Right lobe of liver (tissue), 6 donors: Measurements from ENCODE around the gene PLXNA2. TPM values are rescaled to one million over a fixed set of nuclear protein-coding genes. Genes with fewer than 3 reads are reported as not detected.

Source experiments
- ATAC-seq, 4 donors: fragments of 200-7000 bp; cut with Tn5 transposase; one replicate each; pipeline ENCODE4 v1.9.1; 2020; ENCODE audit warnings: mild to moderate bottlenecking in 4 of 4, moderate library complexity in 4 of 4
- DNase-seq, 3 donors: peaks; one replicate each; pipeline ENCODE4 v3.0.0-alpha.2; 2020
- H3K27ac ChIP-seq, 3 donors: fragments of 200-600 bp; one replicate each; pipeline ENCODE4 v1.8.0; 2022
- H3K27me3 ChIP-seq, 2 donors: fragments of 200-600 bp; one replicate each; pipeline ENCODE4 v1.8.0; 2022
- H3K36me3 ChIP-seq, 4 donors: fragments of 200-600 bp; sonication (generic) in 1 of 4; one replicate each; pipeline versions ENCODE4 v1.5.1 to v1.8.0; 2017 to 2022; ENCODE audit warnings: control low read depth in 1 of 4
- H3K4me1 ChIP-seq, 4 donors: fragments of 200-600 bp; sonication (generic) in 1 of 4; one replicate each; pipeline versions ENCODE4 v1.5.1 to v1.8.0; 2017 to 2022; ENCODE audit warnings: control low read depth in 1 of 4
- H3K4me3 ChIP-seq, 3 donors: fragments of 200-600 bp; one replicate each; pipeline ENCODE4 v1.8.0; 2022
- H3K9me3 ChIP-seq, 4 donors: fragments of 200-600 bp; sonication (generic) in 1 of 4; one replicate each; pipeline versions ENCODE4 v1.5.1 to v1.8.0; 2017 to 2022; ENCODE audit warnings: control low read depth in 1 of 4
- CTCF ChIP-seq, 4 donors: fragments of 200-600 bp in 3 of 4; fragments of 450-650 bp in 1 of 4; IDR thresholded peaks; one replicate each; pipeline versions ENCODE4 v1.5.1 to v1.8.0; 2016 to 2022; ENCODE audit warnings: antibody characterized with exemption in 4 of 4, mild to moderate bottlenecking in 2 of 4
- POLR2A ChIP-seq: fragments of 450-650 bp; IDR thresholded peaks from one replicate; pipeline ENCODE4 v1.6.1; 2017; ENCODE audit warnings: antibody characterized with exemption, mild to moderate bottlenecking
- WGBS: methylation state at CpG from one replicate; pipeline ENCODE4 v1.1.6; 2018; ENCODE audit warnings: low coverage, low lambda C conversion rate; ENCODE audit not compliant: insufficient coverage; ENCODE audit errors: missing lambda C conversion rate; 5-methylcytosine and 5-hydroxymethylcytosine counted together
- intact Hi-C, 2 donors: fragments of 100-400 bp; cut with DNase I; formaldehyde crosslinking; loops; one replicate each; pipeline versions ENCODE4 v1.11.2 to v1.14.1; 2022
- total RNA-seq, 6 experiments: library from RNA; depleted of rRNA in 2 of 6; stranded (reverse); fragments of >200 nt in 2 of 6; fragmentation: NEBNext Ultra II Directional in 3 of 6; extraction: Animal tissue kit (Norgen Biotek cat#: 25700) in 3 of 6; gene quantifications; one replicate each; pipeline versions ENCODE4 v1.1.0 to v1.2.4, GENCODE V29; 2016 to 2023
- donor health status: DM: no; HTN: yes; CAD: no.
- donor health status: DM: no; HTN: no; CAD: no.
- donor health status: DM: no; HTN: no; CAD: no.
- donor health status: DM: no; HTN: yes; CAD: no.
- donor health status: DM: no; HTN: yes; CAD: no.

PLXNA2 gene
- total RNA-seq, 6 experiments from 2014 or later, result 5.6 to 20.8 (median 9.3) TPM

- H3K36me3 ChIP-seq, result no peaks in the 10 kb centered on the region
- DNase-seq (no peak), ATAC-seq (no peak)
- H3K27me3 ChIP-seq, result no peaks in the 10 kb centered on the region
- no peak overlapping the region for H3K4me3 ChIP-seq
- no peaks in the 10 kb centered on the region for H3K4me1 ChIP-seq
- H3K9me3 ChIP-seq, result no peaks in the 10 kb centered on the region
- no peak for TF ChIP-seq POLR2A
- TF ChIP-seq CTCF (IDR thresholded peaks at IDR 0.05), result no peak
- H3K27ac ChIP-seq, result no peak overlapping the region
- 81% methylated on average over 11 of the region's 12 CpGs for WGBS
- intact Hi-C loops, result no loop called here
Observed at GRCh38 chr1:208009706-208010444, 234.3 kb downstream of the PLXNA2 start.

GRCh38 chr1:208009303-208009702 lies 234.9 kb downstream of the PLXNA2 start:
- ATAC-seq, result no peak
- no peaks in the 10 kb centered on the region for H3K36me3 ChIP-seq
- WGBS, result 74% methylated on average over 7 of the region's 8 CpGs
- no peak overlapping the region for H3K4me3 ChIP-seq
- no peaks in the 10 kb centered on the region for H3K9me3 ChIP-seq
- no peak overlapping the region for H3K27ac ChIP-seq
- TF ChIP-seq POLR2A, result no peak
- TF ChIP-seq CTCF (IDR thresholded peaks at IDR 0.05), result no peak
- no peaks in the 10 kb centered on the region for H3K4me1 ChIP-seq
- no peaks in the 10 kb centered on the region for H3K27me3 ChIP-seq
- DNase-seq, result no peak
- intact Hi-C loops, result no loop called here

- no peaks in the 10 kb centered on the region for H3K36me3 ChIP-seq
- intact Hi-C loops, result no loop called here
- H3K27ac ChIP-seq, result no peak overlapping the region
- DNase-seq (no peak), ATAC-seq (no peak)
- TF ChIP-seq CTCF (IDR thresholded peaks at IDR 0.05) (no peak), POLR2A (no peak)
- no peaks in the 10 kb centered on the region for H3K27me3 ChIP-seq
- H3K4me3 ChIP-seq, result no peak overlapping the region
- H3K9me3 ChIP-seq, result no peaks in the 10 kb centered on the region
- WGBS, result 82% methylated on average over 3 of the region's 3 CpGs
- no peaks in the 10 kb centered on the region for H3K4me1 ChIP-seq
Observed at GRCh38 chr1:208008534-208008933, 235.7 kb downstream of the PLXNA2 start.

- H3K27ac ChIP-seq, result no peak overlapping the region
Observed at GRCh38 chr1:208007938-208008342, 236.2 kb downstream of the PLXNA2 start.

More at GRCh38 chr1:208007938-208008342, 236.2 kb downstream of the PLXNA2 start:
- Histone ChIP-seq H3K36me3 (no peaks in the 10 kb centered on the region), H3K27me3 (no peaks in the 10 kb centered on the region), H3K4me3 (no peak overlapping the region), H3K4me1 (no peaks in the 10 kb centered on the region), H3K9me3 (no peaks in the 10 kb centered on the region)
- ATAC-seq (peak in 1 of 4 donors; percentile 59), DNase-seq (no peak)
- intact Hi-C loops, result no loop called here
- no peak for TF ChIP-seq CTCF (IDR thresholded peaks at IDR 0.05)
- no peak for TF ChIP-seq POLR2A
- WGBS, result 65% methylated on average over 5 of the region's 5 CpGs
